ENCODE measurements around the gene PHKG2.
A peak's percentile ranks its signal among the peaks of the same experiment; 100 is the strongest.
"Not testable (repeated sequence)": the region's sequence is repeated elsewhere in the genome, so short reads cannot be mapped to it uniquely, and the experiment has no call there.

The PHKG2 gene, protein sequence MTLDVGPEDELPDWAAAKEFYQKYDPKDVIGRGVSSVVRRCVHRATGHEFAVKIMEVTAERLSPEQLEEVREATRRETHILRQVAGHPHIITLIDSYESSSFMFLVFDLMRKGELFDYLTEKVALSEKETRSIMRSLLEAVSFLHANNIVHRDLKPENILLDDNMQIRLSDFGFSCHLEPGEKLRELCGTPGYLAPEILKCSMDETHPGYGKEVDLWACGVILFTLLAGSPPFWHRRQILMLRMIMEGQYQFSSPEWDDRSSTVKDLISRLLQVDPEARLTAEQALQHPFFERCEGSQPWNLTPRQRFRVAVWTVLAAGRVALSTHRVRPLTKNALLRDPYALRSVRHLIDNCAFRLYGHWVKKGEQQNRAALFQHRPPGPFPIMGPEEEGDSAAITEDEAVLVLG

DNA sequence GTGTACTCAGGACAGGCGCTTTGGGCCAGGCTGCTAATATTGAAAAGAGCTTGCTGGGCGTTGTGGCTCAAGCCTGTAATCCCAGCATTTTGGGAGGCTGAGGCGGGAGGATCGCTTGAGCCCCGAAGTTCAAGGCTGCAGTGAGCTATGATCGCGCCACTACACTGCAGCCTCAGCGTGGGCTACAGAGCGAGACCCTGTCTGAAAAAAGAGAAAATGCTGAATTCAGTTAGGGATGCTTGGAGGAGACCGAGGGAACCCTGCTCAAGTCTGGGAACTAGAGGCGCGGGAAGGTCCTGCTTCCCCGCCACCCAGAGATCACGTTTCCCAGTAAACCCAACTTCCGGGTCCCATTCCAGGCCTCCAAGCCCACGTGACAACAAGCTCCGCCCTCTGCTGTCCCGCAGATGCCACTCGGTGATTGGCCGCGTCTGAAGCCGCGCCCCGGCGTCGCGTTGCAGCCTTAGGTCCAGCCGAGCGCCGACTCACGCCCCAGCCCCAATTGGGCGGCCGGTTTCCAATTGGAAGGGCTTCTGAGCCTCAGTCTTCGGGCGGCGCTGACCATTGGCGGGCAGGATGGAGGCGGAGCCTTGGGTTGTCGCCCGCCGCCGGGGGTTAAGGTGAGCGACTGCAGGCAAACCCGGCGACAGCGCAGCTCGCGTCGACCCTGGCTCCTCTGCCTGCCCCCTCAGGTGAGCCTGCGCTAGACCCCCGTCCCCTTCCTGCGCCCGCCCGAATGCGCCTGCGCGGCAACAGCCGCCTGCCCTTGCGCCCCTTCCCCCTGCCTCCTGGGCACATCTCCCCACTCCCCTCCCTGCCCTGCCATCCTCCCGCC, at the start of gene PHKG2:
Gene PHKG2 (plus strand): TSS at position 627 of the 835 bp plus-strand sequence. CDS start 396 bp downstream, outside the sequence.
- peak; percentile 97 for DNase-seq

DNA sequence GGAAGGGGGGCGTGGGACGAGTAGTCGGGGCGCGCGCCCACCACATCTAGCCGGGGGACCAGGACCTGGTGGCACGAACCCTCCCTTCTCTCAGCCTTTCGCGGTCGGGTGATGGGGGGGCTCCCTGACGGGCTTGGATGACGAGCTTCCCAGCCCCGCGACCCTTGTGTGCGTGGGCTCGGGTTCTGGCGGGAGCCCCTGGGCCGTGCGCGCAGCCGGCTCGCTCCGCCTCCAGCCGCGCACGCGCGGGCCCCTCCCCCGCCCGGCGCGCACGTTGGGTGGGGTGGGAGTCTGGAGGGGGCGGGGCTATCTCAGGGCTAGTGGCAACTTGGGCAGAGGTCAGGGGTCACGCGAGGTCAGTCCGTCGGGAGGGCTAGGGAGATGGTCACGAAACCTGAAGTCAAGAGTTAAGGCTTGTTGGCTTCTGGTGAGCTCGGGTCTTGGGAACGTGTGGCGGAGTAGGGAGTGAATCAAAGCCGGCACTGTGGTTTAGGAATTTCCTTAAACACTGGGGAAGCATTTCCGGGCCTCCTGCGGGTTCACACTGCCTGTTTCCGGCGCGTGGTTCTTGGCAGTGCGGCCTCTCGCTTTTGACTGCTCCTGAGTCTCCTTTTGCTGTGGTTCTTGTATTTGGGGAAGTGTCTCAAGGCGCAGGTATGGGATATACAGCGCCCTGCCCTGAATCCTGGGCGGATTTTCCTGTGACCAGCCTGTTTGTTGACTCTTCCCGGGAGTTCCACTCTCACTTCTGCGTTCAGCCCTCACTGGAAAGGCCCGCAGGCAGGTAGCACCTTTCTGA, 49.2 kb upstream of the PHKG2 start, which contains the start of gene SRCAP:
Gene SRCAP (plus strand): TSS at position 356 of the 799 bp plus-strand sequence. CDS start 1,654 bp downstream, outside the sequence.
- peak; percentile 80 for DNase-seq

DNA sequence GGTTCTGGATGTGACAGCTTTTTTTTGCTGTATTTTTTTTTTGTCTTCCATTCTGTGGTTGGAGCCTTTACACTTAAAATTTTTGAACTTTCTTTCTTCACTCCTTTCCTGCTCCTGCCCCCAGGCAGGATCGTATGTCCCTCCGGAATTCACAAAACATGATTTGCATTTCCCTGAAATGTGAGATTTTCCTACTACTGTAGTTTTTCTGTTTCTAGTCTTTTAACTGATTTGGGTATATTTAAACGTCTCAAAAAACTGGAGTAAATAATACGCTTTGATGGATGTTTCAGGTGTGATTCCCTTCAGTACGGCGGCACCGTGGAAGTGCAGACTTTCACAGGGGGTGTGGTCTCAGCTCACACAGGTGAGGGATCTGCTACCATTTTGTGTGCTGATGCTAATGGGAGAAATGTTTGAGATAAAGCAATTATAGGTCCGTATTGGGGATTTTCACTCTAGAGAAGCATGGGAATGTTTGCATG, 48.6 kb upstream of the PHKG2 start:
- DNase-seq = no peak

DNA sequence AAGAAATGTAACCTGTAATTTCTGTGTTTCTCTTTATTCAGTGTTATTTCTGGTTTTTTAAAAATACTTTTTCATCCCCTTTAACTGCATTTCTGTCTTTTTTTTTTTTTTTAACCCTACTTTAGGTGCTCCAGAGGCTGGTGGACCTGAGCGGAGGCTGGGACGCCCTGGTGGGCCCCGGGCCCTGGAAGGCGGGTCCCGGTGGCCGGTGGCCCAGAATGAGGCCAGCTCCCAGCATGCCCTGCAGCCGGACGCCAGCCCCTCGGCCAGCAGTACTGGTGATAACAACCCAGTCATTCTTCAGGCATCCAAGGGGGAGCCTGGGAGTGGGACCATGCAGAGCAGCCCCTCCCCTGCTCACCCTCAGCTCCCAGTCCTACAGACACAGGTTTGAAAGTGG, 47.7 kb upstream of the PHKG2 start:
- DNase-seq = no peak

DNA sequence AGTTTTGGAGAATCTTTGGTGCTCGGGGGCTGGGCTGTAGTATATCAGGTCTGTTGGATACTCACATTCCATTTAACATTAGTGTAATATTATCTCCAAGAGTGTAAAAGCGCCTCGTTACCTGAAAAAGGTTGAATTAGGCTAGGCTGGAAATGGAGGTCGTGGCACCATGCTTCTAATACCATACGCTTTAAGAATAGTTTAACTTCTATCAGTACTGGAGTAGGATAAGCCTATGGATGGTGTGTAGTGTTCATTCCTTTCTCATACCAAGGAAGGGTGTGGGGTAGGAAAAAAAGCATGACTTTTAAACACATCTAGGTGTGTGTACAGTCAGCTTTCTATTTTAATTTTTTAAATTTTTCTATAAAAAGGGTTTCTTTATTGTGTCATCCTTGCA, 47.3 kb upstream of the PHKG2 start:
- DNase-seq = no peak

DNA sequence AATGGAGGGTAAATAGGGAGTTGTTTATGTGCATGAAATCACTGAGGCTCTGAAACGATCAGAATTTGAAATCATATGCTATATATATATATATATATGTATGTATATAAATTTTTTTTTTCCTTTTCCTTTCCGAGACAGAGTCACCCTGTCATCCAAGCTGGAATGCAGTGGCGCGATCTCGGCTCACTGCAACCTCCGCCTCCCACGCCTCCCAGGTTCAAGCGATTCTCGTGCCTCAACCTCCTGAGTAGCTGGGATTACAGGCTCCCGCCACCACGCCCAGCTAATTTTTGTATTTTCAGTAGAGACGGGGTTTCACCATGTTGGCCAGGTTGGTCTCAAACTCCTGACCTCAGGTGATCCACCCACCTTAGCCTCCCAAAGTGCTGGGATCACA, 45.2 kb upstream of the PHKG2 start:
- DNase-seq = not testable (repeated sequence)

DNA sequence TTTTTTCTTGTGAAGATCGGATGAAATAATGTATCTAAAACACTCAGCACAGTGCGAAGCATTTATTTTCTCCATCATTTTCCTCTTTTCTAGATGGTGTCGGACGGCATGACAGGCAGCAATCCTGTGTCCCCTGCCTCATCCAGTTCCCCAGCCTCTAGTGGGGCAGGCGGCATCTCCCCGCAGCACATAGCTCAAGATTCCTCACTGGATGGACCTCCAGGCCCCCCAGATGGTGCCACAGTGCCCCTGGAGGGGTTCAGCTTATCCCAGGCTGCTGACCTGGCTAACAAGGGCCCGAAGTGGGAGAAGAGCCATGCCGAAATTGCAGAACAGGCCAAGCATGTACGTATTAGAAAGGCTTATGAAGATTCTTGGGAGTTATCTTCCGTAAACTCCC, 44.3 kb upstream of the PHKG2 start:
- no peak for DNase-seq

DNA sequence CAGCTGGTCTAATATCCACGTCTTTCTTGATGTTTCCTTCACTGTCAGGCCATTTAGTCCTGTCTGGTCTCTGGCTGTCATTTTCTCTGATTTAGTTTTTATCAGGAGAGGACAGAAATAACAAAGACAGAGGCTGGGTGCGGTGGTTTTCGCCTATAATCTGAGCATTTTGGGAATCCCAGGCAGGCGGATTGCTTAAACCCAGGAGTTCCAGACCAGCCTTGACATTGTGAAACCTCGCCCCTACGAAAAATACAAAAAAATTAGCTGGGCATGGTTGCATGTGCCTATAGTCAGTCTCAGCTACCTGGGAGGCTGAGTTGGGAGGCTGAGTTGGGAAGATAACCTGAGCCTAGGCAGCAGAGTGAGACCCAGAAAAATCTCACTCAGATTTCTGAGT, 42.2 kb upstream of the PHKG2 start:
- DNase-seq = no peak

DNA sequence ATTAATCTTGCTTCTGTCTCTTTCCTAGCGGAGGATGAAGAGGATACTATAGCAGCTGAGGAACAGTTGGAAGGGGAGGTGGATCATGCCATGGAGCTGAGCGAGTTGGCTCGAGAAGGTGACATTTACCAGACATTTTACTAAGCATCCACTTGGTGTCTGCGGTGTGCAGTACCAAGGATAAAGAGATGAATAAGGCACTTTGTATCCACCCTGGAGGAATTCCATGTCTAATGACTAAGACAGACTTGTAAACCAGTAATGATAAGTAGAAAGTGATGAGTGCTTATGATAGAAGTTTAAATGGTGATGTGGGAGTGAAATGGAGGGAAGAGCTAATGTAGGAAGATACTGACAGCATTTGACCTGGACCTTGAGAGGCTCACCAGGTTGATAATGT, 37.3 kb upstream of the PHKG2 start:
- DNase-seq = no peak

DNA sequence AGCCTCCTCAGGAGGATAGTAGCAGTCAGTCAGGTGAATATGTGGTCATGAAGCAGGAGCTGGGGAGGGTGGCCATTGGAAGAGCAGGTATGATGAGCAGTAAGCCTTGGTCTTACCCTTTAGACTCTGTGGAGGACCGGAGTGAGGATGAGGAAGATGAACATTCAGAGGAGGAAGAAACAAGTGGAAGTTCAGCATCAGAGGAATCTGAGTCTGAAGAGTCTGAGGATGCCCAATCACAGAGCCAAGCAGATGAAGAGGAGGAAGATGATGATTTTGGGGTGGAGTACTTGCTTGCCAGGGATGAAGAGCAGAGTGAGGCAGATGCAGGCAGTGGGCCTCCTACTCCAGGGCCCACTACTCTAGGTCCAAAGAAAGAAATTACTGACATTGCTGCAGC, 36.5 kb upstream of the PHKG2 start:
- no peak for DNase-seq

DNA sequence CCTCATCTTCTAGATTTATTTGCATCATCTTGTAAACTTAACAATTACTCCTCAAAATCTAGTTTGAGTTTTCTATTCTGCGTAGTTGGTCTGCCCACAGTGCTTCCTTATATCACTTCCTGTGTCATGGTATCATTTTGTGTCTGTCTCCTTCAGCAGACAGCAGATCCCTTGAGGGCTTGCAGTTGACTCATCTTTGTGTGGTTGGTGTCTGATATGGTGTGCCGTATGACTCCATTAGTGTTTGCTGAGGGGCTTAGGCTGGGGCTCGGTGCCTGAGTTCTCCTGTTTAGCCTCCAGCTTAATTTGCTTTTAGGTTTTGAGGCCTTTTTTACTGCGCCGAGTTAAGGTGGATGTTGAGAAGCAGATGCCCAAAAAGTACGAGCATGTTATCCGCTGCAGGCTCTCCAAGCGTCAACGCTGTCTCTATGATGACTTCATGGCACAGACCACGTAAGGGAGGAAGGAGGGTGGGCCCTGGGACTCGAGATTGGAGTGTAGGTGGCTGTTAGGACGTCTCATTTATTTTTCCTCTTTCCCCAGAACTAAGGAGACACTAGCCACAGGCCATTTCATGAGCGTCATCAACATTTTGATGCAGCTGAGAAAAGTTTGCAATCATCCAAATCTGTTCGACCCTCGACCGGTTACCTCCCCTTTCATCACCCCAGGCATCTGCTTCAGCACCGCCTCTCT, 32.3 kb upstream of the PHKG2 start:
- peak; percentile 78 for DNase-seq

DNA sequence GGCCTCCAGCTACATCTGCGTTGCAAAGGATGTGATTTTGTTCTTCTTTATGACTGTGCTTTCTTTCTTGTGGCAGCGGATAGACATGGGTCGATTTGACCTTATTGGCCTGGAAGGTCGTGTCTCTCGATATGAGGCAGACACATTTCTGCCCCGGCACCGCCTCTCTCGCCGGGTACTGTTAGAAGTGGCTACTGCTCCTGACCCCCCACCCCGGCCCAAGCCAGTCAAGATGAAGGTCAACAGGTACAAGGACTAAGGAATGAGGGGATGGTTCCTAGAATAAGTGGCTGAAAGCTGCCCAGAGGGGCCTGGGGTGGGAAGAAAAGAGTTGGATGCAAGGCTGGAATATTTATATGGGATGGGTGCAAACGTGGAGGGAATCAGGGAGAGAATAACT, 28.1 kb upstream of the PHKG2 start:
- no peak for DNase-seq

DNA sequence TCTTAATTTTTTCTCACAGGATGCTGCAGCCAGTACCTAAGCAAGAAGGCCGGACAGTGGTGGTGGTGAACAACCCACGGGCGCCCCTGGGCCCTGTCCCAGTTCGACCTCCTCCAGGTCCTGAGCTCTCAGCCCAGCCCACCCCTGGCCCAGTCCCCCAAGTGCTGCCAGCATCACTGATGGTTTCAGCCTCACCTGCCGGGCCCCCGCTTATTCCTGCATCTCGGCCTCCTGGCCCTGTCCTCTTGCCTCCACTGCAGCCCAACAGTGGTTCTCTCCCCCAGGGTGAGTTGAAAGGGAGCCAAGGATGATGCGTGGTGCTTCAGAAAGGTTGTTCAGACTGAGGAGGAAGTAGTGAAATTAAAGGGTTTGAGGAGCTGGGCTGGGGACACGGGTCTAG, 27.5 kb upstream of the PHKG2 start:
- no peak for DNase-seq

DNA sequence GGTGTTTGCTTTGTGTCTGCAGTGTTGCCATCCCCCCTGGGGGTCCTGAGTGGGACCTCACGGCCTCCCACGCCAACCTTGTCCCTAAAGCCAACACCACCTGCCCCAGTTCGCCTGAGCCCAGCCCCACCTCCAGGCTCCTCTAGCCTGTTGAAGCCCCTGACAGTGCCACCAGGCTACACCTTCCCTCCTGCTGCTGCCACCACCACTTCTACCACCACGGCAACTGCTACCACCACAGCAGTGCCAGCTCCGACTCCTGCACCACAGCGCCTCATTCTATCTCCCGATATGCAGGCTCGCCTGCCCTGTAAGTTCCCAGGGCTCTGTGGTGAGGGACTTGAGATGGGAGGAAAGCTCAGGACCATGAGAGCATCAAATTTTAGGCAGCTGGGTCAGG, 27.1 kb upstream of the PHKG2 start:
- no peak for DNase-seq

DNA sequence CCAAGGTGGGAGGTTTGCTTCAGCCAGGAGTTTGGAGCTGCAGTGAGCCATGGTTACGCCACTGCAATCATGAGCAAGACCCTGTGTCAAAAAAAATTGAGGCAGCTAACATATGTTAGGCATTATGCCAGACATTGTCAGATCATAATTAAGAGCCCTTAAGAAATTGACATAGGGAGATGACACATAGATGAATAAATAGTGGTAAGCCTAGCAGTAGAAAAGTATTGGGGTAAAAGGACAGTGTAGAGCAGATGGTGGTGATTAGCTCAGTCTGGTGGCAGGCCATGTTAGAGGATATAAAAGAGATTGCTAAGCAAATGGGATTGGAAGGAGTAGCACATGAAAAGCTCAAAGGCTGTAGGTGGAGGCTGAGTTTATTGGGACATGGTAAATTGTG, 26.6 kb upstream of the PHKG2 start:
- no peak for DNase-seq

DNA sequence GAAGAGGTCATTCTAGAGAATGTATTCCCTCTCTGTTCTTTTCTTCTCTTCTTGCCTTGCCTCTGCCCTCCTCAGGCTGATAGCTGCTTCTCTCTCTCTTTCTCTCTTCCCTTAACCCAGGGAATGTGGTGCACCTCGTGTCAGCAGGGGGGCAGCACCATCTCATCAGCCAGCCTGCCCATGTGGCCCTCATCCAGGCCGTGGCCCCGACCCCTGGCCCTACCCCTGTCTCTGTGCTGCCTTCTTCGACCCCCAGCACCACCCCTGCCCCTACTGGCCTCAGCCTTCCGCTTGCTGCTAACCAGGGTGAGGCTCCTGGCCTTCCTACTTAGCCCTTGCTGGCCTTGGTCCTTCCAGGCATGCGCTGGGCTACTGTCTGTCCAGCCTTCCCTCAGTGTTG, 25.8 kb upstream of the PHKG2 start:
- DNase-seq = no peak

DNA sequence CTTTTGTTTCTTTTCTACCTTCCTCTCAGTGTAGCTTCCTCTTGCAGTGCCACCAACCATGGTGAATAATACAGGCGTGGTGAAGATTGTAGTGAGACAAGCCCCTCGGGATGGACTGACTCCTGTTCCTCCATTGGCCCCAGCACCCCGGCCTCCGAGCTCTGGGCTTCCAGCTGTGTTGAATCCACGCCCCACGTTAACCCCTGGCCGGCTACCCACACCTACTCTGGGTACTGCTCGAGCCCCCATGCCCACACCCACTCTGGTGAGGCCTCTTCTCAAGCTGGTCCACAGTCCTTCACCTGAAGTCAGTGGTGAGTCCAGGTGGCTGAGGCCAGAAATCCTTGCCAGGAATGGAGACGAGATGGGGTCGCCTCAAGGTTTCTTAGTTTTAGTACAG, 25.3 kb upstream of the PHKG2 start:
- no peak for DNase-seq

DNA sequence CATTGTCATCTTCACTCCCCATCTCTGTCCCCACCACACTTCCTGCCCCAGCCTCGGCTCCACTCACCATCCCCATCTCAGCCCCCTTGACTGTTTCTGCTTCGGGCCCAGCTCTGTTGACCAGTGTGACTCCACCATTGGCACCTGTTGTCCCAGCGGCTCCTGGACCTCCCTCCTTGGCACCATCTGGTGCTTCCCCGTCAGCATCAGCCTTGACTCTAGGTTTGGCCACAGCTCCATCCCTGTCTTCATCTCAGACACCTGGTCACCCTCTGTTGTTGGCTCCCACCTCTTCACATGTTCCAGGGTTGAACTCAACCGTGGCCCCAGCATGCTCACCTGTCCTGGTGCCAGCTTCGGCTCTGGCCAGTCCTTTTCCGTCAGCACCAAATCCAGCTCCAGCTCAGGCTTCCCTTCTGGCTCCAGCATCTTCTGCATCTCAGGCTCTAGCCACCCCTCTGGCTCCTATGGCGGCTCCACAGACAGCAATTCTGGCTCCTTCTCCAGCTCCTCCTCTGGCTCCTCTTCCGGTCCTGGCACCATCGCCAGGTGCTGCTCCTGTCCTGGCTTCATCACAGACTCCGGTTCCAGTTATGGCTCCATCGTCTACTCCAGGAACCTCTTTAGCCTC, 24.4 kb upstream of the PHKG2 start:
- no peak for DNase-seq

DNA sequence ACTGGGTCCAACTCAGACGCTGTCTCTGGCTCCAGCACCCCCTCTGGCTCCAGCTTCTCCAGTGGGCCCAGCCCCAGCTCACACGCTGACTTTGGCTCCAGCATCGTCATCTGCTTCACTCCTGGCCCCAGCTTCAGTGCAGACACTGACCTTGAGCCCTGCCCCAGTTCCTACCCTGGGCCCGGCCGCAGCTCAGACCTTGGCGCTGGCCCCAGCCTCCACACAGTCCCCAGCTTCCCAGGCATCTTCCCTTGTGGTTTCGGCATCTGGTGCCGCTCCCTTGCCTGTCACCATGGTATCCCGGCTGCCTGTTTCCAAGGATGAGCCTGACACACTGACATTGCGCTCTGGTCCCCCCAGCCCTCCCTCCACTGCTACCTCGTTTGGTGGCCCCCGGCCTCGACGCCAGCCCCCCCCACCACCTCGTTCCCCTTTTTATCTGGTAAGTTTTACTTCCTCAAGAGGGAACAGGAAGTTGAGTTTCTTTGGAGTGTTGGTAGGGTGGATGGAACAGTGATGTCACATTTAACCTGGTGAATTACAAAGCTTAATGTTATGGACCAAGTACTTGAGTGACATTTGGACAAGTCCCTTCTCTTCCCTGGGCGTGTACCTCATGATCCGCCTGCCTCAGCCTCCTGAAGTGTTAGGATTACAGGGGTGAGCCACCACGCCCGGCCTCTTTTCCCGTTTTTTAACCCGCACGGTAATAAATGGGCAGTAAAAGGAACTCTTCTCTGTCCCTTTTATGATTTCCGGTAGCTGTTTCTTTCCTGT, 23.4 kb upstream of the PHKG2 start:
- DNase-seq = no peak

DNA sequence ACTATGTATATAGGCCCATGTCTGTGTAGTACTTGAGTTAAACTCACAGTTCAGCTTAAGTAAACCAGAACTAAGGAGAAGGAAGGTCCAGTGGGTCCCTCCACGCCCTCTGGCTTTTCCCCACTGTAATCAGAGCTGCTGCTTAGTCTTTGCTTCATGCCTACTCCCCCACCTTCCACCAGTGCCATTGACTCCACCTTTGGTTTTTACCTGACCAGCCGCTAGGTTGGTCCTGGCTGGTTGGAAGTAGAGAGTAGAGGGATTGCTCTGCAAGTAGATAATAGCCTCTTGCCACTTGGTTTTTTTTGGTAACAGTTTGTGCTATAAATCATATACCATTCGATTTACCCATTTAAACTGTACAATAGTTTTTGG, 22.8 kb upstream of the PHKG2 start:
- DNase-seq = no peak

DNA sequence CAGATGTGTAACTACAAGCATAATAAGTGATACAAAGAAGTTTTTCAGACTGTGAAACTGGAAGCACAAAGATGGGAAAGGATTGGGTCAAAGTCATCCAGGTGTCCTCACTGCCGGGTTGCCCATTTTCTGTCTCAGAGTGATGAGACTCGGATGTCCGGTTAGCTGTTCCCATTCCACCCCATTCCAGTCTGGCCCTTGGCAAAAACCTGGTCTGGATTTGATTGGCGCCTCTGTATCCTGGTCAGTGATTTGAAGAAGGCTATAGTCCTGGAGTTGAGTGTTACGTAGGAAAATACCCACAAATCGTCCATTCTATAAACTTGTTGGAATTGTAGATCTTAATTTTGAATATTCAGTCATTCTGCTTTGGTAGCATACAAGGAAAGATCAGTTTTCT, 19.9 kb upstream of the PHKG2 start:
- no peak for DNase-seq
